Measurements from ENCODE around the gene SPINK5. TPM values are rescaled to one million over a fixed set of nuclear protein-coding genes. Genes with fewer than 3 reads are reported as not detected.
A peak's percentile ranks its signal among the peaks of the same experiment; 100 is the strongest.

SPINK5 gene
- total RNA-seq, 3 donors from 2014 or later: 2.8 to 11.0 (median 6.2) TPM

DNA sequence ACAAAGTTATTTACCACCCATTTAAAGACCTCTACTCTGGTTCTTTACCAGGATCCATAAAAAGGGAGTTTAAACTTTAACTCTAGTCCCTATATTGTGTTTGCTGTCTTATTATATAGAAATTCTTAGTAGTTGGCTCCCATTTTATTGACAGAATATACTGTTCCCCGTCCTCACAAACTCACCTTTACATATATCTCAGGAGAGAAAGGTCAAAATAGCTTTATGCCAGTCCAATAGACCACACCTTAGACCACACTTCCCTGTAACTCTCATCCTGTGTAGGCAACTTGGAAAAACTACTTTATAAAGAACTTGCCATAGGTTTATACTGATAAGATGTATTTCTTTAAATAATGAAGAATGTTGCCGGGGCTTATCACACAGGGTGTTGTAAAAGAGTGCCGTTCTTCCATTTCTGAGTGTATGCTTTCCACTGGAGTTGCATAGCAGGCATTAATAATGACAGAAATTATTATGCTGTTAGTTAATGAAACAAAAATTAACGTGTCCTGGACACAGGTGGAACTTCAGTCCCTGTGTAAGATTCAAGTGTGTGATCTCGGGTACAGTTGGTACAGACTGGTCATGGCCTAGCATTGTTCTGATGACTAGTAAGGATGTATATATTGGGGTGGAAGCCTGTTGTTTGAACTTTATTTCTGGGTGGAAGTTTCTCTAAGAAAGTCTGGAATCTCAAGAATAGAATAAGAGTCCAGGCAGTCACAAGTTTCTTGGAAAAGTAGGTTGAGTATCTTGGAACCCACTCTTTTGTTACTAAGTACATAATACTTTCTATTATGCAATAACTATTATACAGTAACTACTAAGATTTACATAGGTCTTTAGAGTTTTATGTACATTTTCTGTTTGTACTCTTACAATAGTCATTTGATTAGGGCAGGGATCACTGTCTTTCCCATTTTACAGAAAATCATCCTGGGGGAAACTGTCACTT is 71.6 kb downstream of the SPINK5 start:
- H3K36me3 ChIP-seq (ENCODE audit: low read depth): no peaks in the 10 kb centered on the region
- H3K9me3 ChIP-seq: no peaks in the 10 kb centered on the region
- no peak overlapping the region for H3K4me3 ChIP-seq
- ATAC-seq (peak; percentile 89), DNase-seq (no peak)
- TF ChIP-seq, protein P1, sequence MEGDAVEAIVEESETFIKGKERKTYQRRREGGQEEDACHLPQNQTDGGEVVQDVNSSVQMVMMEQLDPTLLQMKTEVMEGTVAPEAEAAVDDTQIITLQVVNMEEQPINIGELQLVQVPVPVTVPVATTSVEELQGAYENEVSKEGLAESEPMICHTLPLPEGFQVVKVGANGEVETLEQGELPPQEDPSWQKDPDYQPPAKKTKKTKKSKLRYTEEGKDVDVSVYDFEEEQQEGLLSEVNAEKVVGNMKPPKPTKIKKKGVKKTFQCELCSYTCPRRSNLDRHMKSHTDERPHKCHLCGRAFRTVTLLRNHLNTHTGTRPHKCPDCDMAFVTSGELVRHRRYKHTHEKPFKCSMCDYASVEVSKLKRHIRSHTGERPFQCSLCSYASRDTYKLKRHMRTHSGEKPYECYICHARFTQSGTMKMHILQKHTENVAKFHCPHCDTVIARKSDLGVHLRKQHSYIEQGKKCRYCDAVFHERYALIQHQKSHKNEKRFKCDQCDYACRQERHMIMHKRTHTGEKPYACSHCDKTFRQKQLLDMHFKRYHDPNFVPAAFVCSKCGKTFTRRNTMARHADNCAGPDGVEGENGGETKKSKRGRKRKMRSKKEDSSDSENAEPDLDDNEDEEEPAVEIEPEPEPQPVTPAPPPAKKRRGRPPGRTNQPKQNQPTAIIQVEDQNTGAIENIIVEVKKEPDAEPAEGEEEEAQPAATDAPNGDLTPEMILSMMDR (IDR thresholded peaks at IDR 0.05): no peak
- intact Hi-C loops (cut with DNase I, micrococcal nuclease): no loop called here
- H3K4me1 ChIP-seq (ENCODE audit: low read depth): peaks cover 15% of the 10 kb centered on the region

DNA sequence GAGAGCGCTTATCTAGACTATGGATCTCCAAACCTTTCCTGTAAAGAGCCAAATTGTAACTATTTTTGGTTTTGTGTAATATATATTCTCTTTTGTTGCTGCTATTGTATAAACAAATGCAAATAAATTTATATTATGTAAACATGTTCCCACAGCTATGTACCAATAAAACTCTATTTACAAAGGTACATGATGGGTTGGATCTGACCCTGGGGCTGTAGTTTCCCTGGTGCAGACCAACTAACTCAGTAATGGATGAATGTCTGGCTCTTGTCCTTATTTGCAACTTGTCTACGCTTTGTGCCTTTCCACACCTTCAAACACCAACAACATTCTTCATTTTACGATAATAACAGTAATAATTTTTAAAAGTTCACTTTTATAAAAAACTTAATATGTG is 77.1 kb downstream of the SPINK5 start:
- H3K4me1 ChIP-seq (ENCODE audit: low read depth): peaks cover 7% of the 10 kb centered on the region
- DNase-seq: no peak
- no peaks in the 10 kb centered on the region for H3K9me3 ChIP-seq
- intact Hi-C loops (cut with DNase I, micrococcal nuclease): no loop called here
- ATAC-seq: no peak
- TF ChIP-seq, protein P1 (IDR thresholded peaks at IDR 0.05): no peak
- H3K36me3 ChIP-seq (ENCODE audit: low read depth): no peaks in the 10 kb centered on the region
- no peak overlapping the region for H3K4me3 ChIP-seq

DNA sequence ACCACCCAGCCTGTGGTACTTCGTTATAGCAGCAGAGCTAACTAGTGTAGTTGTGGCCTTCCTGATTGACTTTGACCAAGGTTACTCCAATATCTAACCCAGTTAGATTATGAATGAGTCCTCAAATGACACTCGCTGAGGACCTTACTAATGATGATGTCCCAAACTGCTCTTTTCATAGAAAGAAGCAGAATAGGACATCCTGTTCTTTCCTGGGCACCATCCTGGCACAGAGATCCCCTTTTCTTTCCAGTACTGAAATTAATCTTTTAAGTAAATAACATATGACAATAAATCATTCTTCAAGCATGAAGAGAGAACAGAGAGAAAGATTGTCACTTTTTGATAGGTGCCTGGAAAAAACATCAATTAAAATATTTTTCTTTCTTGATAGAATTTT is 77.9 kb downstream of the SPINK5 start:
- Histone ChIP-seq H3K9me3 (no peaks in the 10 kb centered on the region), H3K36me3 (ENCODE audit: low read depth) (no peaks in the 10 kb centered on the region), H3K4me1 (ENCODE audit: low read depth) (peaks cover 7% of the 10 kb centered on the region), H3K4me3 (no peak overlapping the region)
- TF ChIP-seq, protein P1 (IDR thresholded peaks at IDR 0.05): no peak
- ATAC-seq (no peak), DNase-seq (no peak)
- intact Hi-C loops (cut with DNase I, micrococcal nuclease): no loop called here

DNA sequence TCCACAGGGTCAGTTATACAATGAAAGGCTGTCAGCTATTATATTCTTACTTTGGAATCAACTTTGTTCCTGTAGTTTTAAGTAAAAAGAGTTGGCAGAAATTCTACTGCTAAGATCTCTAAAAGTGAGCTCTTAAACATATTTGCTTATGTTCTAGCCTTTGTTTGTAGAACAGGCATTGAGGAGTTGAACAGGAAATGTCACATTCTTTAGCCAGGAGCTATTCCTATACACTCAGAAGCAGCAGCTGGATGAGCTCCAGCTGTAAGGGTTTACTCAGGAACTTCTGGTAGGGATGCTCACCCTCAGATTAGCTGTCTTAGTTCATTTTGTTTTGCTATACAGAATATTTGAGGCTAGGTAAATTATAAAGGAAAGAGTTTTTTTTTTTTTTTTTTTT is 82.1 kb downstream of the SPINK5 start:
- TF ChIP-seq, protein P1 (IDR thresholded peaks at IDR 0.05): no peak
- Histone ChIP-seq H3K9me3 (no peaks in the 10 kb centered on the region), H3K4me1 (ENCODE audit: low read depth) (peaks cover 13% of the 10 kb centered on the region), H3K4me3 (no peak overlapping the region), H3K36me3 (ENCODE audit: low read depth) (no peaks in the 10 kb centered on the region)
- peak in 2 of 3 donors; percentile 24 to 81 for DNase-seq
- ATAC-seq: peak; percentile 94
- intact Hi-C loops (cut with DNase I, micrococcal nuclease): no loop called here

DNA sequence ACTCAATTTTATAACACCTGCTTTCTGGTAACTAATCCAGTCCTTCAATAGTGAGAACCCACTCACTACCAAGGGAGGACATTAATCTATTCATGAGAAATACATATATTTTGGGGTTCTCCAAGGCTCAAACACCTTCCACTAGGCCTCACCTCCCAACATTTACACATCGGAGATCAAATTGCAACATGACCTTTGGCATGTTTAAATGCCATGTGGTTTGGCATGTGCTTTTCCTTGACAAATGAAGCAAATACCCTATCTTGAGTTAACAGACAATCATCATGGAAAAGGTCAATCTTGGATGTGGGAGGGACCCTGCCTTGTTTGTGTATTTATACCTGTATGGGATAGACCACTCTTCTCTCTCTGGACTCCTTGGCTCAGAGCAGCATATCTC is 82.7 kb downstream of the SPINK5 start:
- DNase-seq (no peak), ATAC-seq (no peak)
- no peaks in the 10 kb centered on the region for H3K9me3 ChIP-seq
- no peaks in the 10 kb centered on the region for H3K36me3 ChIP-seq (ENCODE audit: low read depth)
- TF ChIP-seq, protein P1 (IDR thresholded peaks at IDR 0.05): no peak
- H3K4me3 ChIP-seq: no peak overlapping the region
- intact Hi-C loops (cut with DNase I, micrococcal nuclease): no loop called here
- H3K4me1 ChIP-seq (ENCODE audit: low read depth): peaks cover 13% of the 10 kb centered on the region
